Measurements from ENCODE around the gene MMS22L.

- TF ChIP-seq E2F1 (CRISPR knock-in tag; IDR thresholded peaks at IDR 0.05) (no peak), MAFF (IDR thresholded peaks at IDR 0.05; ENCODE audit: low read depth, low read length) (no peak), ZZZ3 (CRISPR knock-in tag; IDR thresholded peaks at IDR 0.05; ENCODE audit: borderline replicate concordance) (no peak), FOXA1 (IDR thresholded peaks at IDR 0.05) (no peak), FOXA1 (CRISPR knock-in tag; IDR thresholded peaks at IDR 0.05) (no peak), GABPA (IDR thresholded peaks at IDR 0.05; ENCODE audit: low read depth, low read length) (no peak), GABPA (CRISPR knock-in tag; IDR thresholded peaks at IDR 0.05; ENCODE audit: low read depth) (no peak), CTCF (CRISPR knock-in tag; IDR thresholded peaks at IDR 0.05) (no peak), JUN (CRISPR knock-in tag; IDR thresholded peaks at IDR 0.05) (no peak)
These were observed 75.6 kb downstream of the MMS22L start for GRCh38 chr6:97207383-97207782.

Data from HepG2 (cell line).